OCI-LY1 (cell line): ENCODE results near the gene TSTD1.

Experiments used
- H2AFZ ChIP-seq: fragments of 200-600 bp; sonication (generic), shearing (Covaris generic); 2 replicates; pipeline ENCODE4 v1.6.0; 2014; ENCODE audit warnings: antibody characterized with exemption, mild to moderate bottlenecking, low read length
- H3F3A ChIP-seq: fragments of 200-600 bp; sonication (generic), shearing (Covaris generic); 2 replicates; pipeline ENCODE4 v1.6.0; 2014; ENCODE audit warnings: mild to moderate bottlenecking, antibody characterized with exemption, low read length, moderate library complexity; ENCODE audit not compliant: insufficient read depth
- H3K27ac ChIP-seq: fragments of 200-600 bp; sonication (generic); 2 replicates; pipeline ENCODE4 v1.5.1; 2014; ENCODE audit warnings: low read length, mixed run types, mild to moderate bottlenecking, low read depth; ENCODE audit not compliant: poor library complexity, severe bottlenecking
- H3K27me3 ChIP-seq: fragments of 200-600 bp; sonication (generic); 2 replicates; pipeline ENCODE4 v1.6.0; 2014; ENCODE audit warnings: antibody characterized with exemption, mild to moderate bottlenecking, low read length, moderate library complexity; ENCODE audit not compliant: insufficient read depth
- H3K36me3 ChIP-seq: fragments of 200-600 bp; sonication (generic); 2 replicates; pipeline ENCODE4 v1.6.1; 2014; ENCODE audit warnings: mild to moderate bottlenecking, antibody characterized with exemption, low read length, moderate library complexity, mixed read lengths; ENCODE audit not compliant: insufficient read depth
- H3K4me1 ChIP-seq: fragments of 200-600 bp; sonication (generic); 2 replicates; pipeline ENCODE4 v1.5.1; 2014; ENCODE audit warnings: mild to moderate bottlenecking, low read length, moderate library complexity; ENCODE audit not compliant: insufficient read depth, severe bottlenecking
- H3K4me2 ChIP-seq: fragments of 200-600 bp; sonication (generic), shearing (Covaris generic); 2 replicates; pipeline ENCODE4 v1.6.1; 2014; ENCODE audit warnings: low read length
- H3K4me3 ChIP-seq: fragments of 200-600 bp; sonication (generic); 2 replicates; pipeline ENCODE4 v1.5.1; 2014; ENCODE audit warnings: low read length, low read depth, mild to moderate bottlenecking, mixed read lengths; ENCODE audit not compliant: poor library complexity, severe bottlenecking
- H3K79me2 ChIP-seq: fragments of 200-600 bp; shearing (Covaris generic); 2 replicates; pipeline ENCODE4 v1.6.1; 2016; ENCODE audit warnings: mixed run types, low read length, mixed read lengths; ENCODE audit not compliant: insufficient read depth
- H3K9ac ChIP-seq: fragments of 200-600 bp; sonication (generic), shearing (Covaris generic); 2 replicates; pipeline ENCODE4 v1.6.1; 2014; ENCODE audit warnings: mild to moderate bottlenecking, low read length, mixed read lengths
- H3K9me2 ChIP-seq: fragments of 200-600 bp; sonication (generic), shearing (Covaris generic); 2 replicates; pipeline ENCODE4 v1.6.1; 2014; ENCODE audit warnings: low read depth, mild to moderate bottlenecking, low read length, mixed read lengths
- H3K9me3 ChIP-seq: fragments of 200-600 bp; shearing (Covaris generic); 2 replicates; pipeline ENCODE4 v1.6.1; 2014; ENCODE audit warnings: low read length, mixed read lengths
- H4K20me1 ChIP-seq: fragments of 200-600 bp; sonication (generic), shearing (Covaris generic); 2 replicates; pipeline ENCODE4 v1.6.0; 2016; ENCODE audit warnings: mild to moderate bottlenecking, low read length; ENCODE audit not compliant: insufficient read depth
- EZH2 ChIP-seq: fragments of 200-600 bp; sonication (generic), shearing (Covaris generic); IDR thresholded peaks from 2 replicates; pipeline ENCODE4 v1.8.0; 2017; ENCODE audit warnings: borderline replicate concordance, mixed run types, mild to moderate bottlenecking, antibody characterized with exemption, low read length, moderate library complexity, mixed read lengths
- TF ChIP-seq, protein P1 (sequence below): fragments of 200-600 bp; sonication (generic), shearing (Covaris generic); IDR thresholded peaks from 2 replicates; pipeline ENCODE4 v1.5.1; 2017; ENCODE audit warnings: mild to moderate bottlenecking, antibody characterized with exemption, low read length, moderate library complexity, mixed read lengths

TSTD1 gene

DNA sequence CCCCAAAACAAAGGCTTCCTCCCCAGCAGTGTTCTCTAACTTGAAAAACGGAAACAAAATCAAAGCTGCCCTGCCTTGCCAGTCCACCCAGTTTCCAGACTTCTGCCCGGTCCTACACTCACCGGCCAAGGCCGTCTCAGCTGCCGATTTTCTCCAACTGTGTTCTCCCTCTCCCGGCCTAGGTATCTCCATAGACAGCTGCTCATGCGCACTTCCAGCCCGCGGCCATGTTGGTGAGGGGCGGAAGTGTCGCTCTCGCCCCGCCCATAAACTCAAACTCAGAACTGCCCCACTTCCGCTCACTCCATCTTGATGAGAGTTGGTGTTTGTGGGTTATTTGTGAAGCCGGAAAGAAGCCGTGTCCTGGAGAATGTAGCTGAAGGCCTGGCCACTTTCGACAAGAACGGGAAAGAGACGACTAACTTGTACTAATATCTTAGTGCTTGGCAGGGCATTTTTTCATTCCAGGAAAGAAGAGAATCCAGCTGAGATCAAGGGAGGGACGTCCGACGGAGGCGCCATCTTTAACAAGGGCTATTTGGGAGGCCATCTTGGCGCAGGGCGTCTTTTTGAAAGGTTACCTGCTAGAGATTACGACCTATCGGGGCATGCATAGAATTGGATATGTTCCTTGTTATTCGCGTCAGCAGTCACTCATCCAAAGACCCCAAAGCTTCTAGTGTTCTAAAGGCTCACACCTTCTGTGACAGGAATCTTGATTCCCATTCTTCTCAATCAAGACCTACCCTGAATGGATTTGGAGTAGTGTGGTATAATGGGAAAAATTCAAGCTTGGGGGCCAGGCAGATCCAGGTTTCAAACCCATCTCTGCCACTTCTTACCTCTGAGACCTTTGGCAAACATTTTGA lies 7.2 kb upstream of the TSTD1 start, which contains the start of gene USF1:
USF1 (minus strand) TSS at position 242 of the 869 bp plus-strand sequence. CDS start 2,702 bp downstream, outside the sequence.
- Histone ChIP-seq H3K27me3 (no peaks in the 10 kb centered on the region), H3K4me1 (peaks cover 35% of the 10 kb centered on the region)

GRCh38 chr1:161044908-161045735 lies 6.4 kb upstream of the TSTD1 start:
- no peaks in the 10 kb centered on the region for H3K9me3 ChIP-seq
- no peak overlapping the region for H2AFZ ChIP-seq
- peaks cover 7% of the 10 kb centered on the region for H3K79me2 ChIP-seq
- H3K9me2 ChIP-seq: no peaks in the 10 kb centered on the region
- peaks cover 71% of the 10 kb centered on the region for H3K36me3 ChIP-seq
- TF ChIP-seq EZH2: no peak
- TF ChIP-seq, protein P1, sequence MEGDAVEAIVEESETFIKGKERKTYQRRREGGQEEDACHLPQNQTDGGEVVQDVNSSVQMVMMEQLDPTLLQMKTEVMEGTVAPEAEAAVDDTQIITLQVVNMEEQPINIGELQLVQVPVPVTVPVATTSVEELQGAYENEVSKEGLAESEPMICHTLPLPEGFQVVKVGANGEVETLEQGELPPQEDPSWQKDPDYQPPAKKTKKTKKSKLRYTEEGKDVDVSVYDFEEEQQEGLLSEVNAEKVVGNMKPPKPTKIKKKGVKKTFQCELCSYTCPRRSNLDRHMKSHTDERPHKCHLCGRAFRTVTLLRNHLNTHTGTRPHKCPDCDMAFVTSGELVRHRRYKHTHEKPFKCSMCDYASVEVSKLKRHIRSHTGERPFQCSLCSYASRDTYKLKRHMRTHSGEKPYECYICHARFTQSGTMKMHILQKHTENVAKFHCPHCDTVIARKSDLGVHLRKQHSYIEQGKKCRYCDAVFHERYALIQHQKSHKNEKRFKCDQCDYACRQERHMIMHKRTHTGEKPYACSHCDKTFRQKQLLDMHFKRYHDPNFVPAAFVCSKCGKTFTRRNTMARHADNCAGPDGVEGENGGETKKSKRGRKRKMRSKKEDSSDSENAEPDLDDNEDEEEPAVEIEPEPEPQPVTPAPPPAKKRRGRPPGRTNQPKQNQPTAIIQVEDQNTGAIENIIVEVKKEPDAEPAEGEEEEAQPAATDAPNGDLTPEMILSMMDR: no peak
- H3K27me3 ChIP-seq: no peaks in the 10 kb centered on the region
- peak overlapping the region; percentile 94 for H3K9ac ChIP-seq
- H4K20me1 ChIP-seq: no peaks in the 10 kb centered on the region
- H3K4me3 ChIP-seq: peak overlapping the region; percentile 82
- peaks cover 4% of the 10 kb centered on the region; the same call in 1 of the 2 replicates for H3F3A ChIP-seq
- H3K4me2 ChIP-seq: peak overlapping the region; percentile 94
- peak overlapping the region; percentile 96 for H3K27ac ChIP-seq
- H3K4me1 ChIP-seq: peaks cover 35% of the 10 kb centered on the region

More for the DNA sequence above, 7.2 kb upstream of the TSTD1 start, which contains the start of gene USF1:
- Histone ChIP-seq H3K4me2 (peak within 1 kb of the TSS; percentile 94), H3K9ac (peak within 1 kb of the TSS; percentile 94), H2AFZ (no peak within 1 kb of the TSS), H3K9me3 (no peaks in the 10 kb centered on the region), H3K36me3 (peaks cover 71% of the 10 kb centered on the region), H3K27ac (peak within 1 kb of the TSS; percentile 96), H3K4me3 (peak within 1 kb of the TSS; percentile 82), H3F3A (peaks cover 4% of the 10 kb centered on the region; the same call in 1 of the 2 replicates), H4K20me1 (no peaks in the 10 kb centered on the region), H3K79me2 (peaks cover 7% of the 10 kb centered on the region), H3K9me2 (no peaks in the 10 kb centered on the region)
- TF ChIP-seq, protein P1: no peak
- no peak for TF ChIP-seq EZH2

DNA sequence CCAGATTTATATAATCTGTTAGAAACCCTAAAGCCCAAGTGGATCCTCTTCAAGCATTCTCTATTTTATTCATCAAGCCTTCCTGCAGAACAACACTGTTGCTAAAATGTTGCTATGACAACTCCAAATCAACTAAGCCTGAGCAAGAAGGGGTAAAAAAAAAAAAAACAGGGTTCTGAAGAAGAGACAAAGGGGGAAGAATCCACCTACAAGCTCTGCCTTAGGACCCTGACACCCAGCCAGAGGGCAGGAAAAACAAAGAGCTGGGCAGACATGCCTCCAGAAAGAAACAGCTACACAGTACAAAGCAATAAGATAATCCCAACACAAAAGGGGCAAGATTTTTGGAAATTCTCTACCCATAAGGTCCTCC lies 5.8 kb upstream of the TSTD1 start:
- Histone ChIP-seq H3K36me3 (peaks cover 71% of the 10 kb centered on the region), H3K4me3 (peak overlapping the region; percentile 82), H3F3A (peaks cover 4% of the 10 kb centered on the region; the same call in 1 of the 2 replicates), H4K20me1 (no peaks in the 10 kb centered on the region), H3K4me1 (peaks cover 39% of the 10 kb centered on the region), H3K27me3 (no peaks in the 10 kb centered on the region), H3K27ac (peak overlapping the region; percentile 96), H3K9me3 (no peaks in the 10 kb centered on the region), H3K79me2 (peaks cover 7% of the 10 kb centered on the region), H2AFZ (no peak overlapping the region), H3K9ac (peak overlapping the region; percentile 94), H3K9me2 (no peaks in the 10 kb centered on the region), H3K4me2 (peak overlapping the region; percentile 94)
- TF ChIP-seq, protein P1: no peak
- no peak for TF ChIP-seq EZH2
